ENCODE results near the gene RORC.

DNA sequence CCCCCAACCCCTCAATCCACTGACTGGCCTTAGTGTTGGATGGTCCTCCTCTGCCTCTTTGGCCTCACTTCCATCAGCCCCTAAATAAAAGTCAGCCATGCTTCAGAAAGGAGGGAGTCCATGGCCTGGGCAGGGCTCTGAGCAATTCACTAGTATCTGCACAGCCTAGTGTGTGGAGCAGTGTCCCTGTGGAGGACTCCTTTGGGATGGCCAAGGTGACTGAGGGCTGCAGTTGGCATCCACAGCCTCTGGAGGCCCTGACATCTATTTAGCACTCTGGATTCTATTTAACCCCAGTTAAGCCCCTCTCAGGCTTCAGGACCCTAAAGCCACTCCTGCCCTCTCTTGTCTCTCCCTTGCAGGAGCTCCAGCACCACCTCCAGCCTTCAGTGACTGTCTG, 18.3 kb upstream of the RORC start:
- TF ChIP-seq POLR2A (IDR thresholded peaks at IDR 0.05) (no peak), EP300 (IDR thresholded peaks at IDR 0.05) (no peak)
- TF ChIP-seq, protein P1, sequence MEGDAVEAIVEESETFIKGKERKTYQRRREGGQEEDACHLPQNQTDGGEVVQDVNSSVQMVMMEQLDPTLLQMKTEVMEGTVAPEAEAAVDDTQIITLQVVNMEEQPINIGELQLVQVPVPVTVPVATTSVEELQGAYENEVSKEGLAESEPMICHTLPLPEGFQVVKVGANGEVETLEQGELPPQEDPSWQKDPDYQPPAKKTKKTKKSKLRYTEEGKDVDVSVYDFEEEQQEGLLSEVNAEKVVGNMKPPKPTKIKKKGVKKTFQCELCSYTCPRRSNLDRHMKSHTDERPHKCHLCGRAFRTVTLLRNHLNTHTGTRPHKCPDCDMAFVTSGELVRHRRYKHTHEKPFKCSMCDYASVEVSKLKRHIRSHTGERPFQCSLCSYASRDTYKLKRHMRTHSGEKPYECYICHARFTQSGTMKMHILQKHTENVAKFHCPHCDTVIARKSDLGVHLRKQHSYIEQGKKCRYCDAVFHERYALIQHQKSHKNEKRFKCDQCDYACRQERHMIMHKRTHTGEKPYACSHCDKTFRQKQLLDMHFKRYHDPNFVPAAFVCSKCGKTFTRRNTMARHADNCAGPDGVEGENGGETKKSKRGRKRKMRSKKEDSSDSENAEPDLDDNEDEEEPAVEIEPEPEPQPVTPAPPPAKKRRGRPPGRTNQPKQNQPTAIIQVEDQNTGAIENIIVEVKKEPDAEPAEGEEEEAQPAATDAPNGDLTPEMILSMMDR (IDR thresholded peaks at IDR 0.05), result no peak
